Neutrophil (primary cell): ENCODE data around the gene NTN3.

Experiments used
- H3K27ac ChIP-seq: fragments of 200-600 bp; sonication (generic); 2 replicates; pipeline ENCODE4 v1.5.1; 2016; ENCODE audit warnings: mild to moderate bottlenecking, moderate library complexity
- H3K27me3 ChIP-seq: fragments of 200-600 bp; sonication (generic); 2 replicates; pipeline ENCODE4 v1.6.0; 2016; ENCODE audit warnings: mild to moderate bottlenecking
- H3K36me3 ChIP-seq: fragments of 200-600 bp; sonication (generic); 2 replicates; pipeline ENCODE4 v1.5.1; 2017
- H3K4me1 ChIP-seq, 2 experiments: fragments of 200-600 bp in 1 of 2; sonication (generic) in 1 of 2; 1 replicate in 1 of 2; 2 replicates in 1 of 2; pipeline versions ENCODE4 v1.5.1 to v1.6.1; 2013 to 2016; ENCODE audit warnings: low read depth in 1 of 2, low read length in 1 of 2, mild to moderate bottlenecking in 1 of 2, moderate library complexity in 1 of 2; ENCODE audit not compliant: control insufficient read depth in 1 of 2, insufficient read depth in 1 of 2
- H3K4me3 ChIP-seq, 2 experiments: fragments of 200-600 bp in 1 of 2; sonication (generic) in 1 of 2; 1 replicate in 1 of 2; 2 replicates in 1 of 2; pipeline ENCODE4 v1.5.1; 2013 to 2016; ENCODE audit warnings: low read depth in 1 of 2, low read length in 1 of 2, mild to moderate bottlenecking in 1 of 2, moderate library complexity in 1 of 2
- H3K9me3 ChIP-seq: fragments of 200-600 bp; sonication (generic); 2 replicates; pipeline ENCODE4 v1.5.1; 2016
- TF ChIP-seq, protein P1 (sequence below): fragments of 200-600 bp; sonication (generic); IDR thresholded peaks from 2 replicates; pipeline ENCODE4 v1.5.1; 2016; ENCODE audit warnings: antibody characterized with exemption

The NTN3 gene

DNA sequence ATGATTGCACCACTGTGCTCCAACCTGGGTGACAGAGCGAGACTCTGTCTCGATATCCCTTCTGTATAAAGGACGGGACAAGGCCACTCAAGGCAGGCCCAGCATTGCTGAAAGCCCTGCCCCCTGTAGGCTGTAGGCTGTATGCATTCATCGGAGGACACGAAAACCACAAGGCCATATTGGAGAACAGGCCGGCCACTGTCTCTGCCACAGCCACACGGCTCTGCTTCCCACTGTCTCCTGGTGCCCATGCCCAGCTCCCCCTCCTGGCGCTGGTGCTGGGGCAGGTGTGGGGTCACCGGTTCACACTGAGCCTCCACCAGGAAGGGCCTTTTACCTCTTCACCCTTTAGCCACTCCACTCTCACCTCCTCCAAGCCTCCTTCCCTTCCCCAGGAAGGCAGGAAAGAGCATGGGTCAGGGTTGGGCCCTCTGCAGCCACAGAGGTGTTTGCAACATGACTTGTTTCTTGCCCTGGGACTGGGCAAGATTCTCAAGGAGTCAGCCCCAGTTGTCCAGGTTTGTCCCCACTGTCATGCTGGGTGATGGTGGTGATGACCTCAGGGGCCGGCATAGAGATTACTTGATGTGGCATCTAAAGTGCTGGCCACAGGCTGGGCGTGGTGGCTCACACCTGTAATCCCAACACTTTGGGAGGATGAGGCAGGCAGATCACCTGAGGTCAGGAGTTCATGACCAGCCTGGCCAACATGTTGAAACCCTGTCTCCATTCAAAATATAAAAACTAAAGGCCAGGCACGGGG, 5.3 kb upstream of the NTN3 start:
- H3K9me3 ChIP-seq, result no peaks in the 10 kb centered on the region

DNA sequence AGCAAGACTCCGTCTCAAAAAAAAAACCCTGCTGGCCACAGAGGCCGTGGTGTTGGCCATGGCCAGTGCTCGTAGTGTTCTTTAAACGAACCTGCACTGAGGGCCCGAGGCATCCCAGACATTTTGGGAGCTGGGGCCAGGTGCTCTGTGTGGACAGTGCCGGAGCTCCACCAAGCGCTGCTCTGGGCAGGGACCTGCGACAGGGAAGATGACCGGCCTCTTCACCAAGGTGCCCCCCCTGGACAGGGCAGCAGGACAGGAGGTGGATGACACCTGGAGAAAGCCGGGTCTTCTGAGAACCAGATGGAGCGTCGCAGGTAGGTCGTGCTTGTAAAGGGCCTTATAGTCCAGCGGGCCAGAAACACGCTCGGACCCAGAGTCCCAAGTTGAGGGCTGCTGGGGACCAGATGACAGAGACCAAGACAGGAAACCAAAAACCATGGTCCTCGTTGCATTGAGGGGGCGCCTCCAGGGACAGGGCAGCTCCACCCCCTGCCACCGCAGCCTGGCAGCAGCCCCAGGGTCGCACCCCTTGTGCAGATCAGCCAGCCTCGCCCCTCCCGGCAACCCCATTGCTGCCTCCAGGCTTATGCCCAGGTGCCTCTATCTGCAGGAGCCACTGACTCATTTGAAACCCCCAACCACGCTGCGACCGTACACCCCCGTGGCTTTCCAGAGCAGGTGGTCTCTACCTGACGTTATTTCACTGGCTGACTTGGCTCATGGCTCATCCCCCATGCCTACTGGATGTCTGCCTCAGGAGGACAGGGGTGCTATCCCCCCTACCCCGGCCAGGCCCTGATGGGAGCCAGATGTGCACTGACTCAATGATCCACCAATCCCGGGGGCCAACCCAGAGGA, 4.2 kb upstream of the NTN3 start:
- Histone ChIP-seq H3K36me3 (no peaks in the 10 kb centered on the region), H3K27ac (no peak overlapping the region), H3K4me1 (peaks cover 4 to 23% of the 10 kb centered on the region in 2 experiments), H3K4me3 (no peak overlapping the region), H3K27me3 (peaks cover 67% of the 10 kb centered on the region), H3K9me3 (no peaks in the 10 kb centered on the region)
- TF ChIP-seq, protein P1, sequence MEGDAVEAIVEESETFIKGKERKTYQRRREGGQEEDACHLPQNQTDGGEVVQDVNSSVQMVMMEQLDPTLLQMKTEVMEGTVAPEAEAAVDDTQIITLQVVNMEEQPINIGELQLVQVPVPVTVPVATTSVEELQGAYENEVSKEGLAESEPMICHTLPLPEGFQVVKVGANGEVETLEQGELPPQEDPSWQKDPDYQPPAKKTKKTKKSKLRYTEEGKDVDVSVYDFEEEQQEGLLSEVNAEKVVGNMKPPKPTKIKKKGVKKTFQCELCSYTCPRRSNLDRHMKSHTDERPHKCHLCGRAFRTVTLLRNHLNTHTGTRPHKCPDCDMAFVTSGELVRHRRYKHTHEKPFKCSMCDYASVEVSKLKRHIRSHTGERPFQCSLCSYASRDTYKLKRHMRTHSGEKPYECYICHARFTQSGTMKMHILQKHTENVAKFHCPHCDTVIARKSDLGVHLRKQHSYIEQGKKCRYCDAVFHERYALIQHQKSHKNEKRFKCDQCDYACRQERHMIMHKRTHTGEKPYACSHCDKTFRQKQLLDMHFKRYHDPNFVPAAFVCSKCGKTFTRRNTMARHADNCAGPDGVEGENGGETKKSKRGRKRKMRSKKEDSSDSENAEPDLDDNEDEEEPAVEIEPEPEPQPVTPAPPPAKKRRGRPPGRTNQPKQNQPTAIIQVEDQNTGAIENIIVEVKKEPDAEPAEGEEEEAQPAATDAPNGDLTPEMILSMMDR, result no peak

More for the DNA sequence above, 5.3 kb upstream of the NTN3 start:
- TF ChIP-seq, protein P1, result no peak
- Histone ChIP-seq H3K4me3 (no peak overlapping the region), H3K36me3 (no peaks in the 10 kb centered on the region), H3K4me1 (peaks cover 4 to 14% of the 10 kb centered on the region in 2 experiments), H3K27ac (no peak overlapping the region), H3K27me3 (peaks cover 56% of the 10 kb centered on the region)

DNA sequence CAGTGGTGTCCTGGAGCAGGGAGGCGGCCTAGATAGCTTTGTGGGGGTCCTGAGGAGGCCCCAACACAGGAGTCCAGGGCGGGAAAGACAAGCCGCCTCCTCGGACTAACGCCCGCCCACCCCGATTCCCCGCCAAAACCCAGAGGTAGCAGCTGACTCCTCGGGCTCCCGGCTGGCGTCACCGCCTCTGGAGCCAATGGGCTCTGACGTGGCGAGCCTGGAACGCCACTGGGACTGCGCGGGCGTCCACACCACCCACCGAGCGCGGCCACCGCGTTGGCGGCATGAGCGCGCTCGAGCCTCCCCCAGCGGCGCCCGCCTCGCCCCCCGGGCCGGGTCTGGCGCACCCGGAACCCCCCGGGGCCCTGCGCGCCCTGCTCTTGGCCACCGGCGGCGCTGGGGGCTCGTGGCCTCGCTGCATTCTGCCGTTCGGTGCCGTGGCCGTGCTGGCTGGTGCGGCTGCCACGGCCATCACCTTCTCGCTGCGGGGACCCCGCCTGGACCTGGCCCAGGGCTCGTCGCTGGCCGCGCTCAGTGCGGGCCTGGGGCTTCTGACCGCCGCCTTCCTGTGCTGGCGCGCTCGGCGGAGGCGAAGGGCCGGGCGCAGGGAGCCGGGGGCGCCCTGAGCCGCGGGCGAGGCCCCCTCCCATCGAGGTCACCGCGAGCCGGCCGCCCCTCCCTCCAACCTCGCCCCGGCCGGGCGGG, 3.4 kb upstream of the NTN3 start:
- H3K36me3 ChIP-seq, result no peaks in the 10 kb centered on the region
- H3K4me3 ChIP-seq, result no peak overlapping the region
- TF ChIP-seq, protein P1, result no peak
- H3K4me1 ChIP-seq, result peaks cover 4 to 23% of the 10 kb centered on the region in 2 experiments
- no peak overlapping the region for H3K27ac ChIP-seq
- H3K27me3 ChIP-seq, result peaks cover 74% of the 10 kb centered on the region
- no peaks in the 10 kb centered on the region for H3K9me3 ChIP-seq

DNA sequence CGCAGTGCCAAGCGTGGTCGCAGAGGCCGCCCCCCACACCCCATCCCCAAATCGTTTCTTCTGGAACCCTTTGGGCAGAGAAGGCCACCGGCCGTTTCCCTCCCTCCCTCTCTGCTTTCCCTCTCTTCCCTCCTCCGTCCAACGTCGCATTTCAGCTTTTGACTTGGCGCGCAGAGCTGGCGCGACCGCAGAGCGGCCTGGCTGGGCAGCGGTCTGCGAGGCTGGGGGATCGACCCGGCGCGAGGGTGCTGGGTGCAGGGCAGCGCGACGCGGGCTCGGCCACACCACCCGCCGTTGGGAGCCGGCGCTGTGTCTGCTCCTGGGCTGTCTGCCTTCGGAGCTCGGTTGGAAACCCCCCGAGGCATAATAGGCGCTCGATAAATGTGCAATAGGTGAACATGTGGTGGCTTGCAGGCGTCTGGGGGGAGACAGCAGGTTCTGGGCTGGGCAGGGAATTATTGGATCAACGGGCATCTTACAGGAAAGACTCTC, 2.8 kb upstream of the NTN3 start:
- Histone ChIP-seq H3K4me3 (no peak overlapping the region), H3K27ac (no peak overlapping the region), H3K4me1 (peaks cover 8 to 25% of the 10 kb centered on the region in 2 experiments)

More for the DNA sequence above, 2.8 kb upstream of the NTN3 start:
- Histone ChIP-seq H3K9me3 (no peaks in the 10 kb centered on the region), H3K27me3 (peaks cover 80% of the 10 kb centered on the region), H3K36me3 (no peaks in the 10 kb centered on the region)
- TF ChIP-seq, protein P1, result no peak
